Fibroblast of villous mesenchyme (primary cell): ENCODE measurements around the gene FAM227A. TPM values are rescaled to one million over a fixed set of nuclear protein-coding genes. Genes with fewer than 3 reads are reported as not detected.

Source experiments
- DNase-seq: peaks from one replicate; pipeline ENCODE4 v3.0.0-alpha.2; 2010; ENCODE audit warnings: low read depth
- H3K4me3 ChIP-seq: 2 replicates; pipeline ENCODE4 v1.5.1; 2011; ENCODE audit warnings: low read depth, mild to moderate bottlenecking, low read length
- CTCF ChIP-seq: IDR thresholded peaks from 2 replicates; pipeline ENCODE4 v1.5.1; 2012; ENCODE audit warnings: low read depth, mild to moderate bottlenecking, low read length; ENCODE audit not compliant: insufficient read depth
- total RNA-seq: library from RNA; depleted of rRNA; stranded (reverse); fragments of >200 nt; gene quantifications from 2 replicates; pipeline ENCODE4 v1.2.3, GENCODE V29; 2012

Gene FAM227A
- total RNA-seq, 1 donor = 1.3 TPM

DNA sequence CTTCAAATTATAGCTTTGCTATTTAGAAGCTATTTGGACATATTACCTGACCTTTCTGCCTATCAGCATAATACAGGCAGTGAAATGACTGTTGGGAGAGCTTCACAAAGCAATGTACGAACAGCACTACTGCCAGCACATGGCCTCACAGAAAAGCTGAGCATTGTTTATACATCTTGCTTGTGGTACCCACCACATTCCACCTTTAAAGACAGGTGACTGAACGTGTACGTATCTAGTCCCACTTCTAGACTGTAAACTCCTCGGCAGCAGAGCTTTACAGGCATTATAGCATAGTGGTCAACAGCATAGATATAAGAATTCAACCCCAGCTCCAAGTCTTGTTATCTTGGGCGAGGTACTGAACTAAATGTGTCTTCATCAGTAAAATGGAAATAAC is 43.0 kb upstream of the FAM227A start:
- TF ChIP-seq CTCF = no peak
- DNase-seq = no peak
- H3K4me3 ChIP-seq = peak overlapping the region; percentile 80

DNA sequence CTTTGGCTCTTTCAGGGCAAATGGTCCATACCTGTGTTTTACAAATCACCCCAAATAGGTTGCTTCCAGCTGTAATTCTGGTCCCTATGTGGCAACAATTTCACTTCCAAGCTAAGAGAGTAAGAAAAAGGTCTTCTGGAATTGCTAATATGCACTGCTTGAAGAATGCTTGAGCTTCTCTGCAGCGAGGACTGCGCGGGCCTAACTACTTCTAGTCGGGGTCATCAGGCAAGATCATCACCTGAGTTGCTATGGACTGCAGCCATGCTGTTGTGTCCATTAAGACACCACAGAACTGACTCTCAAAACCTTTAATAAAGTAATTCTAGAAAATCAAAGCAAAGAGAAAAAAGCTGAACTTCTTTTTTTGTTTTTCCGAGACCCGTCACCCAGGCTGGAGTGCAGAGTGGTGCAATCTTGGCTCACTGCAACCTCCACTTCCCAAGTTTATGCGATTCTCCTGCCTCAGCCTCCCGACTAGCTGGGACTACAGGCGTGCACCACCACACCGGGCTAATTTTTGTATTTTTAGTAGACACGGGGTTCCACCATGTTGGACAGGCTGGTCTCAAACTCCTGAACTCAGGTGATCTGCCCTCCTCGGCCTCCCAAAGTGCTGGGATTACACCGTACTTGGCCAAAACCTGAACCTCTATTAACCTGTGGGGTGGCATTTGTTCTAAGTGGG is 42.4 kb upstream of the FAM227A start:
- DNase-seq = no peak
- TF ChIP-seq CTCF = no peak
- H3K4me3 ChIP-seq = peak overlapping the region; percentile 80

DNA sequence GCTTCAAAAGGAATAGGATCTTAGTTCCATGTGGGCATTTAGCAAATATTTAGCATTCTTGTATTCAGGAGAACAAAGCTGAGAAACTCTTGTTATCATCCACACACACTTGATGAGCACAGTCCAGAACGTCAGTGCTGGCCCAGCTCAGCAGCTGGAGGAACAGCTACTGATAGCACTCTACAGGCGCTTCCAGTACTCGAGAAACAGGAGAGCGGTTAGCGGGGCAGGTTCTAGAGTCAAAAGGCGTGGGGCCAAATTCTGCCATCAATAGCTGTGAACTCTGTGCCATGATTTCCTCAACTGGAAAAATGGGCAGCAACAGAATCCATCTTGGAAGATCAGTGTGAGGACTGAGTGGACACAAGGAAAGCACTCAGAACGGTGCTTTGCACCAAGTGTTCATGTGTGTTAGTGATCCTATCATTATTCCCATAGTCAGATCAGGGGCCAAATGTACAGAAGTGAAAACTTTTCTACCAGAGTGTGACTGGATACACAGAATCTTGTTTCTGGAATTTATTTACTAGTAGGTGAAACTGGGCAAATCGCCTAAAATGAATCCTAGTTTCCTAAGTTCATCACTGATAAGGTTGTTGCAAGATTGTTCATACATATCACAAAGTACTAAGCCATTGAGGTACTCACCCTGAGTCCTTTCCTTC is 41.4 kb upstream of the FAM227A start:
- peak; percentile 44 for DNase-seq
- TF ChIP-seq CTCF = no peak
- peak overlapping the region; percentile 18 for H3K4me3 ChIP-seq

DNA sequence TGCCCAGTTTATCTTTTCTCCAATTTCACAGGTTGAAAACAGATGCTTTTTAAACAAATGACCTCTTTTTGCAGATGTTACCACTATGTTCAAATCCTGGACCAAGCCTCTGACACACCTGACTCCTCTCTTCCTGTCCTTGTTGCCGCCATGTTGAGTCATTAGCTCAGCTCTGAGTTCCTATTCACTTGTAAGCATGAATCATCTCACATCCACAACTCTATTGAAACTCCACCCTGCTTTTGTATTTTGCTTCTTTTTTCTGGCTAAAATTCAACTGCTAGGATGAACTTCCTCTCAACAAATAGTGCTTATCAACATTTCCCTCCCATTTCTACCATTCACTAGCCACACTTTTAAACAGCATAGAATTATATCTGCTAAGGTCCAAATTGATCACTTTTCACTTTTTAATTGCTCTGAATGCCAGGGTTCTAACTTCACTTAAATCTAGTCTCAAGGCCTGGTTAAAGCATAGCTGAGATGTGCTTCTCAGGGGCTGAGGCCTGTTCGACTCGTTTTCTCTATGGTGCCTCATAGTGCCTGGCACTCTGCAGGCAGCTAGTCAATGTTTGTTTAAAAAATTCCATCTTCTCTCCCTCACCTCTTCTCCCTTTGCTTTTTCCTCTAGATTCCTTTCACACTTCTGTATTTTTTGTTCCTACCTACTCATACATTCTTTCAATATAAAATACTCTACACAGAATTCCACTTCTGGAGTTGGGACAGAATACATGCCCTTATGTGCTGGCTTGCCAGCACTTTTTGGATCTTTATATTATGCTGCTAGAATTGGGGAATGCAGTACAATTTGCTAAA is 40.6 kb upstream of the FAM227A start:
- peak; percentile 68 for DNase-seq
- no peak for TF ChIP-seq CTCF
- H3K4me3 ChIP-seq = peak overlapping the region; percentile 18

DNA sequence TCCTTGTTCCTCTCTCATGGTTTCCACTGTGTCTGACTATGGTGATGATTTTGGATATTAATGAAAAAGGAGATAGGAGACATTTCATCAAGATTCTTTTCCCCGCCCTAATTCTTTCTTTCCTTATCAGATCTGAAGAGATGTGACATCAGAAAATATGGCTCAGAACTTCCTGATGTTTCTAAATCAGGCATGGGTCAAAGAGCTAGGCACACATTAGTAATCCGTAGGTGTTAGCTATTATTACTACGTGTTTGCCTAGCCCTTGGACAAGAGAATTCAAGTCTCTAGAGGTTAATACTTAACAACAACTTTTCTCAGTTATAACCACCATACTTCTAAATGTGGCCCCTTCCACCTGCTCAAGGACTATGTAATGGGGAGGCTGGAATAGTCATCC is 38.7 kb upstream of the FAM227A start:
- TF ChIP-seq CTCF = no peak
- DNase-seq = peak; percentile 33
- no peak overlapping the region for H3K4me3 ChIP-seq

GRCh38 chr22:38694049-38694448 is 37.9 kb upstream of the FAM227A start:
- DNase-seq = peak; percentile 86
- TF ChIP-seq CTCF = no peak
- no peak overlapping the region for H3K4me3 ChIP-seq
